ENCODE results near the gene HIC2.
A peak's percentile ranks its signal among the peaks of the same experiment; 100 is the strongest.
"Not testable (repeated sequence)": the region's sequence is repeated elsewhere in the genome, so short reads cannot be mapped to it uniquely, and the experiment has no call there.

The HIC2 gene

GRCh38 chr22:21450858-21451353, 33.7 kb downstream of the HIC2 start:
- no peak for DNase-seq

DNA sequence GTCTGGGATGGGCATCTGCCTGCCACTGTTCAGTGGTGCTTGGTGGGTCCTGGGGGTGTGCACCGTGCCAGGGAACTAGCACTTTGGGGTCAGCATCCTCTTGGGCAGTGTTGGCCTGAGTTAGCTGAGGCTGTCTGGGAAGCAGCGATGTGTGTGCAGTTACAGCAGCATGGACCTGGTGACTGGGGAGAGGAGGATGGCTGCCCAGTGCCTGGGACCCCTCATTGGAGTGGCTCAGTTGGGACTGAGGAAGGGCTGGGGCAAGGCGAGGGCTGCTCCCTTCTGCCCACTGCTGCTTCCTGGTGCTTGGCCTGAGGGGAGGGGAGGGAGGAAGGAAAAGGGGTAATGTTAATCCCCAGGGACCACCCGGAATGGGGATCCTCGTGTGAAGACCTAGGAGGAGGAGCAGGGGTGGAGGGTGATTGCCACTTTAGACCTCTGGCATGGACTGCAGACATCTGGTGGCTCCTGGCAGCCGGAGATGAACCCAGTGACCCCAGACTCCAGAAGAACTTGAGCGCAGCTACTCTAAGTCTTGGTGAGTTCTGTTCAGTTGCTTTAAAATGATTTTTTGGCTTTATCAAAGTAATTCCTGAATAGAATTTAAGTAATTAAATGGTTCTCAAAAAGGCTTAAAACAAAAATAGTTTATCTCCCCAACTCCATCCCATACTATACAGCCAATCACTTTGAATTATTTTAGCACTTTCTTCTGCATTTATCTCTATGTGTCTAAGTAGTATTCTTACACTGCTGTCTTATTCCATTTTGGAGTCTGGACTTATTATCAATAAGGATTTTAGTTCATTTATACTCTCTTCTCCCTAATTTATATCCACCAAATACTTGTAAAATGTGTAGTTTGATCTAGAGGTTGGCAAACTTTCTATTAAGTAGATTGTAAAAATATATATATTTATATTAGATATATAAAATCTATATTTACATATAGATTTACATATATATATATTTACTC, 34.7 kb downstream of the HIC2 start:
- no peak for DNase-seq

DNA sequence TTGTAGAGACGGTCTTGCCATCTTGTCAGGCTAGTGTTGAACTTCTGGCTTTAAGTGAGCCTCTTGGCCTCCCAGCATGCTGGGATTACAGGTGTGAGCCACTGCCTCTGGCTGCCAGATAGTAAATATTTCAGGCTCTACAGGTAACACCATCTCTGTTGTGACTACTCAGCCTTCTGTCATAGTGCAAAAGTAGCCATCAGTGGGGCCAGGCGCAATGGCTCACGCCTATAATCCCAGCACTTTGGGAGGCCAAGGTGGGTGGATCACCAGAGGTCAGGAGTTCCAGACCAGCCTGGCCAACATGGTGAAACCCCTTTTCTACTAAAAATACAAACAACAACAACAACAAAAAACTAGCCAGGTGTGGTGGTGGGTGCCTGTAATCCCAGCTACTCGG, 35.5 kb downstream of the HIC2 start:
- not testable (repeated sequence) for DNase-seq

DNA sequence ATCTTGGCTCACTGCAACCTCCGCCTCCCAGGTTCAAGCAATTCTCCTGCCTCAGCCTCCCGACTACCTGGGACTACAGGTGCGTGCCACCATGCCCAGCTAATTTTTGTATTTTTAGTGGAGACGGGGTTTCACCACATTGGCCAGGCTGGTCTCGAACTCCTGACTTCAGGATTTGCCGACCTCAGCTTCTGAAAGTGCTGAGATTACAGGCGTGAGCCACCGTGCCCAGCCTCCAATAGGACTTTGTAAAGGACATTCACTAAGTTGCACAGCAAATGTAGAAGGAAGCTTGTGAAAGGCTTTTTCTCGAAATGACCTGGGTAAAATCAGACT, 37.8 kb downstream of the HIC2 start:
- DNase-seq = not testable (repeated sequence)

GRCh38 chr22:21455334-21456089, 38.3 kb downstream of the HIC2 start:
- DNase-seq = no peak

DNA sequence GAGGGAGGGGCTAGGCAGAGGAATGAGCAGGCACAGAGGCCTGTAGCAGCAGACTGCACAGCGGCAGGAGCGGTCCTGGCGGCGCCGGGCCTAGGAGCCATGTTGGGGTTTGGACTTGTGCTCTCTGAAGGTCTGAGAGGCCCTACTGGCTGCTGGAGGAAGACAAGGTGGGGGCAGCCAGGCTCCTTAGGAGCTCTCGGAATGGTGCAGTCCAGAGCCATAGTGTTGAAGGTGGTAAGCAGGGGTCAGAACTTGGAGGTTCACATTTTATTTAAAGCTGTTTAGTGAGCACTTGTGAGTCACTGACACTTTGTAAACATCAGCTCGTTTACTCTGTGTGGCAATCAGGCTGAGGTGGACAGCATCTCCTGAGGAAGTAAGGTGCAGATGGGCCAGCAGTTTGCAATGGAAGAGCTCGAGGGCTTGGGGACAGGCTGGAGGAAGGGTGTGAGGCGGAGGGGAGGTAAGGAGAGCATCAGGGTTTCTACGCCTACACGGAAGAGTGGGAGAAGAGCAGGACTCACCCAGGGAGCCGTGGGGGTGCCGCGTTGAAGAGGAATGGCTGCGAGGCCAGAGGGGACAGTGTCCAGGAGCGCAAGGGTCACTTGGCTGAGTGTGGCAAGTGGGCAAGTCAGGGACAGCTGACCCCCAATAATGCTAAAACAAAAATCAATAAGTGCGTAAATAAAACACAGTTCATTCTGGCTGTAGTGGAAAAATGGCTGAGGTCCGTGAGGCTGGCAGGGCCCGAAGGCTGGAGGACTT, 40.0 kb downstream of the HIC2 start:
- no peak for DNase-seq

DNA sequence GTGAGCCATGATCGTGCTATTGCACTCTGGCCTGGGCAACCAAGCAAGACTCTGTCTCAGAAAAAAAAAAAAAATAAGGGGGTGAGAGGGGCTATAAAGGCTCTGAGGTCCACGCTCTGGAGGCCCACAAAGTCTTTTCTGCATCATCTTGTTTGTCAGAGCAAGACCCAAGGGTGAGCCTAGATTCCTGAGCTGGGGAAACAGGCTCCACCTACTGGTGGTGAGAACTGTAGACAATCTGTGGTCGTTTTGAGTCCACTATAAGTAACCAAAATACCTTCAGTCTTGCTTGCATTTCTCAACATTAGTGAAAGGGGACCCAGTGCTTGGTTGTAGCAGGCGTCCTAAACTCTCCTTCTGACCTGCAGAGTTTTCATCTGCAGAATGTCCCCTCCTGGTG, 45.5 kb downstream of the HIC2 start:
- not testable (repeated sequence) for DNase-seq

DNA sequence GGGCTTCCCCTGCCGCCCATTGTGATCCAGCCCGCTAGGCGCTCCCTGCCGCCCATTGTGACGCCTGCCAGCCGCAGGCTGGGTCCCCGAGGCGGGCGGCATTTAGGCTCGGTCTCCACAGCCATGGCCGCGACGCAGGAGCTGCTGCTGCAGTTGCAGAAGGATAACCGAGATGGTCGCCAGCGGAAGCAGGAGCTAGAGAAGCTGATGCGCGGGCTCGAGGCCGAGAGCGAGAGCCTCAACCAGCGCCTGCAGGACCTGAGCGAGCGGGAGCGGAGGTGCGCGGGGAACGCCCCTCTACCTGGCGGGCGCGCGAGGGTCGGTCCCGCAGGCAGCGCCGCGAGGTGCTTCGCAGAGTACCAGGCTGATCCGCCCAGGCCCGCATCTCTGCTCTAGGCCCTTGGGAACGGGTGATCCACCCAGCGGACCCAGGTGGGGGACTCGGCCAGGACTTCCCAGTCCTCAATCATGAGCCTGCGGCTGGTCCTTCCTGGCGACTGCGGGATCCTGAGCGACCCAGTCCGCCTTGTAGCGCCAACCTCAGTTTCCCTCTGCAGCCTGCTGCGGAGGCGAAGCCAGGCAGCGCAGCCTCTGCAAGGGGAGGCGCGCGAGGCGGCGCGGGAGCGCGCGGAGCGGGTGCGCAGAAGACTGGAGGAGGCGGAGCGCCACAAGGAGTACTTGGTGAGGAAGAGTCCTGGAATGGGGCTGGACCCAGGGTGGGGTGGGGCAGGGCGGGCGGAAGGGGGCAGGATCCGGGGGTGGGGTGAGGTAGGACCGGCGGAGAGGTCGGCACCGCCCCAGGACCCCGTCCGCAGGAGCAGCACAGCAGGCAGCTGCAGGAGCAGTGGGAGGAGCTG, 50.4 kb downstream of the HIC2 start, which contains the start of gene TMEM191C:
TMEM191C (plus strand) TSS at position 51 of the 857 bp plus-strand sequence; CDS start at position 124, 73 bp downstream.
- DNase-seq = not testable (repeated sequence)

- DNase-seq = peak; percentile 88
These were observed 51.3 kb downstream of the HIC2 start for GRCh38 chr22:21468194-21469096.

GRCh38 chr22:21469097-21469994, 52.2 kb downstream of the HIC2 start:
- not testable (repeated sequence) for DNase-seq

- DNase-seq = not testable (repeated sequence)
These were observed 55.8 kb downstream of the HIC2 start for GRCh38 chr22:21472984-21473383.

GRCh38 chr22:21473664-21474063, 56.5 kb downstream of the HIC2 start:
- DNase-seq = not testable (repeated sequence)

DNA sequence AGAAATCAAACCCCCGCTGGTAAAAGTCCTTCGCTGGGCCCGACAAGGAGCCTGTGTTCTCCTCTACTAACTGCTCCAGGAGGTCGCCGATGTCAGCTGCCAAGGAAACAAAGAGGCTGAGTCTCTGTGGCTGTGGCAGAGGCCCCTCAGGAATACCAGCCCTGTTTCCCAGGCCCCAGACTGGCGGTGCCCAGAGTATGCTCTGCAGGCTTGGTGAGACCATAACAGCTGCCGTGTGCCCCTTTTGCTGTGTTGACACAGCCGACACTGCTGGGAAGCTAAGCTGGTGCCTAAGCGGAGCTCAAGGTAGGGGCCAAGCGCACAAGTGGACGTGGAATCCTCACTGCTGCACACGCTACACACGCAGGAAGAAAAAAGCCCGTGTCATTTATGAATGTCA, 66.9 kb downstream of the HIC2 start:
- DNase-seq = not testable (repeated sequence)

DNA sequence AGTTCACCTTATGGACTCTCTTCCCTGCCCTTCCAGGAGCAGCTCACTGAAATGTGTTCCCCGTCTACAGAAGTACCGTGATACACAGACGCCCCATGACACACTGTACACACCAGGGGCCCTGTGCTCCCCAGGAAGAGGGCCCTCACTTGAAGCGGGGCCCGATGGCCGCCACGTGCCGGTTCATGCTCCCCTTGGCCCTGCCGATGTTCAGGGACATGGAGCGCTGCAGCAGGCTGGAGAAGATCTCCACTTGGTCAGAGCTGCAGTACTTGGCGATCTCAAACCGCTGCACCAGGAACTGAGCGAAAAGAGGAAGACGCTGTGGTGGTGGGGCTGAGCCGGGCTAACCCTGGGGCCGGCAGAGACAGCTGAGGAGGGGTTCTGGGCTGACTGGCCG, 70.6 kb downstream of the HIC2 start:
- not testable (repeated sequence) for DNase-seq

DNA sequence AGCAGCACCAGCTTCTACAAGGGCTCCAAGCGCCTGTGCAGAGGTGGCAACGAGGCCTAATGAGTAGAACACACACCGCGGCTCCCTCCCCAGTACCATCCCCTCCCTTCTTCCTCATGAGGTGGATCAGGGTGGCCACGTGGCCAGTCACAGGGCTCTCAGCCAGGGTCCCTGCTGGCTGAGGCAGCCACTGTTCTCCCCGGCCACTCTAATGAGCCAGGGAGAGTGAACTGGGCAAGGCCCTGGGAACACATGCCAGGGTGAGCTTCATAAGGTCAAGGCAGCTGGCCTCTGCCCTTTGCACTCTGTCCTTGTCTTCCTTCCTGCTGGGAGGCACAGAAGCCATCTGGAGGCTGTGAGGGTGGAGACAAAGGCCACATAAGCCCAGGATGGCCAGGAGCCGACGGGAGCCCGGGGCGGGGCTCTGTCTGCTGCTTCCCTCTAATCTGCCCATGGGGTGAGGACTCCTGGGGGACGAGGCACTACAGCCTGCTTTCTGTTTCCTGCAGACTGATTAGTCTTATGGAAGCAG, 72.0 kb downstream of the HIC2 start:
- DNase-seq = not testable (repeated sequence)

- not testable (repeated sequence) for DNase-seq
These were observed 73.4 kb downstream of the HIC2 start for GRCh38 chr22:21490556-21490955.

DNA sequence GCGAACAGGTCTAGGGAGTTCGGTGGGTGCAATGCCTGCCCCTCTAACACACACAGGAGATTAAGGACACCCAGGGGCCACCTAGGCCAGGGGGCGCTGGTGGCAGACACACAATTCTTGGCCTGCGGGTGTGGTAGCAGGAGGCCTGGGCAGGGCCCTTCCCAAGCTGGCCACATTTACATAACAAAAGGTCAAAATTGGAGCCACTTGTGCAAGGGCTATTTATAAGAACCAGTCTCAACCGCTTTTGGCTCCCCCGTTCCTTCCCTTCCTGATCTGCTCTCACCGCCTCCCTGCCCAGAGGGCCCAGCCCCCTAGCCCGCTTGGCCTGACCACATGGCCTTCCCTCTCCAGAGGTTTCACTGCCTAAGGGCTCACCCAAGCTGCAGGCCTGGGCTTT, 75.1 kb downstream of the HIC2 start:
- DNase-seq = not testable (repeated sequence)

DNA sequence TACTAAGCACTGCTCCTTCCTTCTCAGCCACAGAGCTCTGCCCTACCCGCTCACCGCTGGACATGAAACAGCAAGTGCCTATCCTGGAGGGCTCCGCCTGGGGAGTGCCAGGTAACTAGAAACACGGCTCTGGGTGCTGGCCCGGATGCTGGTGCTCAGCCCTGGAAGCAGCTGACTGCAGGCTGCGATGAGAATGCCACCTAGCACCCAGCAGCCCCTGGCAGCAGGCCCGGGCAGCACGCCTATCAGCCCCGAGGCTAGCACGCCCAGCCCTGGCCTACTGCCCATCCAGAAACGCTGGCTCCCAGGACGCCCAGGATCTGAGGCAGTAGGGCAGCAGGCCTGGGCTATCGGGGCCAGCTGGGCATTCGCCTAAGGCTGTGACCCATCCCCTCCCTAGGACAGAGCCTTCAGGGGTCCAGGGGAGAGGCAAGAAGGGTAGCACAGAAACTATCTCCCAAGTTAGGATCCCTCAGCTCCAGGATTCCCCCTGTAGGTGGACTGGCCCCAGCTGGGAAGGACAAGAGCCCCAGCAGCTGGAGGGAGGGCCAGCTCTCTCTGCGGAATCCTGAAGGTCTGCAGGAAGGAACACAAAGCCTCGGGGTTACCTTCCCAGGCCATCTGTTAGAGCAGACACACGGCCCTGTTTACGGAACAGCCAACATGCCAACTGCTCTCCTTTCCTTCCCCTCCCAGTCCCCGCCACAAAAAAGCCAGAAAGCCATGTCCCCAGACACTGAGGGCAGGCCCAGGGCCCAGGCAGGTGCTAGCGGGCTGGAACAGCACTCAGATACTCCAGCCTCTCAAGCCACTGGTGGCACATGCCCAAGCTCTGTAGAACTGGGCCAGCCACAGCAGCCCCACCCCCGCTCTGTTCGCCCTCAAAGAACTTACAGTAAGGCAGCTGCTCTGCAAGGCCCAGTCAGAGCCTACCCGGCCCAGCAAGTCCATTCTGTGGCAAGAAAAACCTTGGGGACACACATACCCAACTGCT, 76.9 kb downstream of the HIC2 start:
- DNase-seq = not testable (repeated sequence)

Measured in CD4-positive, alpha-beta T cell treated with Interleukin-17A for 4 hours (primary cell).